ENCODE measurements around the gene BRINP3. TPM values are rescaled to one million over a fixed set of nuclear protein-coding genes. Genes with fewer than 3 reads are reported as not detected.

The BRINP3 gene
- total RNA-seq, 1 donor from 2014 or later: not detected

- H3K27ac Mint-ChIP-seq: no peak overlapping the region
- H3K4me3 Mint-ChIP-seq: no peak overlapping the region
- DNase-seq: no peak
- ChIA-PET CTCF (no interaction called here), POLR2A (no interaction called here)
- H3K4me1 Mint-ChIP-seq: peaks cover 10% of the 10 kb centered on the region
- intact Hi-C loops (cut with micrococcal nuclease): no loop called here
- TF ChIP-seq CTCF (IDR thresholded peaks at IDR 0.05): no peak
- peaks cover 18% of the 10 kb centered on the region for H3K27me3 Mint-ChIP-seq
- H3K36me3 Mint-ChIP-seq (ENCODE audit: low read depth): no peaks in the 10 kb centered on the region
- ATAC-seq (ENCODE audit: low read depth): no peak
- H3K9me3 Mint-ChIP-seq: no peaks in the 10 kb centered on the region
Measured at GRCh38 chr1:190474010-190474409, 3.7 kb downstream of the BRINP3 start.

GRCh38 chr1:190472494-190472893, 5.2 kb downstream of the BRINP3 start:
- POLR2A ChIA-PET: no interaction called here
- CTCF ChIA-PET: no interaction called here
- peaks cover 11% of the 10 kb centered on the region for H3K27me3 Mint-ChIP-seq
- no peak overlapping the region for H3K27ac Mint-ChIP-seq
- H3K4me1 Mint-ChIP-seq: no peaks in the 10 kb centered on the region
- no peak for DNase-seq
- no peak for TF ChIP-seq CTCF (IDR thresholded peaks at IDR 0.05)
- ATAC-seq (ENCODE audit: low read depth): no peak
- H3K4me3 Mint-ChIP-seq: no peak overlapping the region
- intact Hi-C loops (cut with micrococcal nuclease): loop anchor here (2.0 kb wide), 1 partner anchor 74 kb away; no protein-coding TSS in a partner anchor
- H3K9me3 Mint-ChIP-seq: no peaks in the 10 kb centered on the region
- H3K36me3 Mint-ChIP-seq (ENCODE audit: low read depth): no peaks in the 10 kb centered on the region

GRCh38 chr1:190472042-190472441, 5.6 kb downstream of the BRINP3 start:
- Mint-ChIP-seq H3K27me3 (peaks cover 8% of the 10 kb centered on the region), H3K36me3 (ENCODE audit: low read depth) (no peaks in the 10 kb centered on the region), H3K4me3 (no peak overlapping the region), H3K27ac (no peak overlapping the region), H3K9me3 (no peaks in the 10 kb centered on the region), H3K4me1 (no peaks in the 10 kb centered on the region)
- no peak for DNase-seq
- ATAC-seq (ENCODE audit: low read depth): no peak
- ChIA-PET CTCF (no interaction called here), POLR2A (no interaction called here)
- intact Hi-C loops (cut with micrococcal nuclease): loop anchor here (2.0 kb wide), 1 partner anchor 73 kb away; no protein-coding TSS in a partner anchor
- TF ChIP-seq CTCF (IDR thresholded peaks at IDR 0.05): no peak

- H3K27ac Mint-ChIP-seq: no peak overlapping the region
- DNase-seq (no peak), ATAC-seq (ENCODE audit: low read depth) (no peak)
- POLR2A ChIA-PET: no interaction called here
- no peak overlapping the region for H3K4me3 Mint-ChIP-seq
- no peaks in the 10 kb centered on the region for H3K4me1 Mint-ChIP-seq
- intact Hi-C loops (cut with micrococcal nuclease): no loop called here
- CTCF ChIA-PET: no interaction called here
- no peaks in the 10 kb centered on the region for H3K9me3 Mint-ChIP-seq
- no peaks in the 10 kb centered on the region for H3K36me3 Mint-ChIP-seq (ENCODE audit: low read depth)
- no peaks in the 10 kb centered on the region for H3K27me3 Mint-ChIP-seq
- TF ChIP-seq CTCF (IDR thresholded peaks at IDR 0.05): no peak
Measured at GRCh38 chr1:190464690-190465089, 13.0 kb downstream of the BRINP3 start.

GRCh38 chr1:190456129-190456528, 21.5 kb downstream of the BRINP3 start:
- peaks cover 3% of the 10 kb centered on the region for H3K9me3 Mint-ChIP-seq
- CTCF ChIA-PET: no interaction called here
- no peaks in the 10 kb centered on the region for H3K27me3 Mint-ChIP-seq
- intact Hi-C loops (cut with micrococcal nuclease): no loop called here
- TF ChIP-seq CTCF (IDR thresholded peaks at IDR 0.05): no peak
- POLR2A ChIA-PET: no interaction called here
- H3K36me3 Mint-ChIP-seq (ENCODE audit: low read depth): no peaks in the 10 kb centered on the region
- DNase-seq (no peak), ATAC-seq (ENCODE audit: low read depth) (no peak)
- H3K4me1 Mint-ChIP-seq: no peaks in the 10 kb centered on the region
- no peak overlapping the region for H3K27ac Mint-ChIP-seq
- H3K4me3 Mint-ChIP-seq: no peak overlapping the region
